Medulla oblongata (tissue), 1 donor: Measurements from ENCODE around the gene UPK3BL1.
"Not testable (repeated sequence)": the region's sequence is repeated elsewhere in the genome, so short reads cannot be mapped to it uniquely, and the experiment has no call there.

ENCODE experiments used
- DNase-seq: peaks from one replicate; pipeline ENCODE4 v3.0.0-alpha.2; 2015; ENCODE audit errors: extremely low spot score

Gene UPK3BL1

DNA sequence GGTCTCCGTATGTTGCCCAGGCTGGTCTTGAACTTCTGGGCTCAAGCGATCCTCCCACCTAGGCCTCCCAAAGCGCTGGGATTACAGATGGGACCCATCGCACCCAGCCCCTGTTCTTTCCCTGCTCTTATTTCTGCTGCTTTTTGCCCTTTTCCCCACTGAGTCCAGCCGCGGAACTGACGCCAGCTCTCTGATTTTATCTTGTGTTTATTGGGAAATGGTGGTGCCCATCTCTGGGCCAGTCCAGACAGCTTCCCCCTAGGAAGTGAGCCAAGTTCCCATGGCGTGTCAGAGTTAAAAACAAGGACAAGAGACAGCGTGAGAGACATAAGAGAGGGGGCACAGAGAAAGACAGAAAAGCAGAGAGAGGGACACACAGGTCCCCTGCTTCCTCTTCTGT lies 12.0 kb downstream of the UPK3BL1 start:
- not testable (repeated sequence) for DNase-seq

DNA sequence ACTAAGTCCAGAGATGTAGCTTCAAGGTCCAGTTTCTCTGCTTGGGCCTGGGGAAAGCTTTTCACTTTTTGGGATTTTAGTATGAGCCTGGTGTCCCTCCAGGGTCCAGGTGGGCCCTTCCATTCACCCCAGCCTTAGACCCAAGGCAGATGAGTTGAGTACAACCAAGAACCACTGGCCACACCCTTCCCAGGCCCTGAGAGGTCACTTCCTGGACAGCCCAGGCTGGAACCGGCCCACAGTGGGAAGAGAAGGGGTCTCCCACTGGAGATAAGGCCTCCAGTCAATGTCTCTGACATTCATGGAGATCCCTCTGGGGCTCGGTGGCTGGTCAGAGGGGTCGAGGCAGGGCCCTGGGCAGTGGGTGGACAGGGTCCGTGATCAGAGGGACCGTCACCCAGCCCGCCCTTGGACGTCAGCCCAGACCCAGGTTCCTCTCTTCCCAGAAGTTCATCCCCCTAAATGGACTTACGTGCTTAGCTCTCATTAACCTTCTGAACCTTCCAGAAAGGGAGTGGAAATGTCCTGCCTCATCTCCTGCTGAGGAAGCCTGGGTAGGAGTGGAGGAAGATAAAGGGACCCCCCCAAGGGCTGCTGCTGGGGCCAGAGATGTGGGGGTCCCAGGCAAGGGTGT lies 15.2 kb downstream of the UPK3BL1 start:
- DNase-seq: not testable (repeated sequence)

DNA sequence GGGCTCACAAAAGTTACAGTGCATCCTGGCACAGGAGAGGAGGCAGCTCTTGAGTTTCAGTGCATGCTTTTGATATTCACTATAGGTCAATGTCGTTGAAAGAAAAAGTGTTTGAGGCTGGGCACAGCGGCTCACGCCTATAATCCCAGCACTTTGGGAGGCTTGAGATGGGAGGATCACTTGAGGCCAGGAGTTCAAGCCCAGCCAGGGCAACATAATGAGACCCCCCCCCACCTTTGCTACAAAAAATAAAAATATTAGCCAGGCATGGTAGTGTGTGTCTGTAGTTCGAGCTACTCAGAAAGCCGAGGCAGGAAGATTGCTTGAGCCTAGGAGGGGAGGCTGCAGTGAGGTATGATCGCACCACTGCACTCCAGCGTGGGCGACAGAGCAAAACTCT lies 24.5 kb downstream of the UPK3BL1 start:
- DNase-seq: not testable (repeated sequence)

DNA sequence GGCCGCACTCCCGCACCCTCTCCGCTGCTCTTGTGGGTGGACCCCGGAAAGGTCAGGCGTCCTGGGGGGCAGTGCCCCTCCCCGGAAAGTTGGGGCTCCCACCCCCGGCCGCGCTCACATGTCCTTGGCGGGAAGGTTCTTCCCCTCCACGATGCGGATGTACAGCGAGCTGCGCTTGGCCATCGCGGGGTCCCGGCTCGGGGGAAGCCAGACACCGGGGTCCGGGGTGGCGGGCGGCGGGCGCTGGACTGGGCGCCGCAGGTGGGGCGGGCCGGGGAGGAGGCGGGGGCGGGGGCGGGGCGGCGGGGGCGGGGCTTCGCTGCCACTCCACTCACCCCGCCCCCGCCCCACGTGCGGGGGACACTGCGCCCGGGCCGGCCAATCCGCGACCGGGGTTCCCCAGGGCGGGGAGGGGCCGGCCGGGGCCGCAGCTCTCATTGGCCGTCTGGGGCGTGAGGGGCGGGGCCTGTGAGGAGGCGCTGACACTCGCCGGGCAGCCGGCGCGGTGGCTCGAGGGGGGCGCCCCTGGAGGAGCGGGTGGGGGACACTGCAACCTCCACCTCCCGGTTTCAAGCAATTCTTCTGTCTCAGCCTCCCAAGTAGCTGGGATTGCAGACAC lies 26.0 kb downstream of the UPK3BL1 start, which contains the start of gene RASA4:
Gene RASA4 (minus strand): TSS at position 250 of the 619 bp plus-strand sequence. CDS start 67 bp downstream, at position 183.
- peak; percentile 18 for DNase-seq

DNA sequence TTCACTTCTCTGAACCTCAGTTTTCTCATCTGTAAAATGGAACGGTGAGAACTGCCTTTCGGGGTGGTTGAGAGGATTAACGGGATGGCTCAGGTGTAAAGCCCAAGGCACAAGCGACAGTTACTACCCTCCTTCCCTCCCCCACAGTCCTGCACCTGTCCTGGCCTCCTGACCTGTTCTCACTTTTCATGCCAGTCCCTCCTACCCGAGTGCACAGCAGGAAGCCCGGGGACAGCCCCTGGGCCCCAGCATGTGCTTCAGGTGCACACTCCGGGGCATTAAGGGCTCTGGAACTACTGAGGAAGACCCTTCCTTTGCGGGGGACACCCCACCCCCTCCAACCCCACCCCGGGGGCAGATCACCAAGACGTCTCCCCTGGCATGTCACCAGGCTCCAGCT lies 26.7 kb downstream of the UPK3BL1 start:
- not testable (repeated sequence) for DNase-seq

DNA sequence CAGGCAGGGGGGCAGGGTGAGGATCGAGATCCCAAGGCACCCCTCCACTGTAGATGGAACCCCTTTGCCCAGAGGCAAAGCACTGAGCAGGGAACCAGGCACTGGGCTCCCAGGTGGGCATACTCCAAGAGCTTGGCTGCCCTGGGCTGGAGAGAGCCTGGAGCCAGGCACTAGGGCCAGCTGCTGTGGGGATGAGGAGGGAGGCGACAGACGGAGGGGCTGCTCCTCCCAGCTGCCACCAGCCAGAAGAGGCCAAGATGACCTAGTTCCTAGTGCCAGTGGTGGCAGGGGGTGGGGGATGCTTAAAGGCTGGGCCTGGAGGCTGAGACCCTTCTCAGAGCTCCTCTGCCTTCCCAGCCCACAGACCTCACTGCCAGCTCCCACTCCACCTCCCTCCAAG lies 27.7 kb downstream of the UPK3BL1 start:
- not testable (repeated sequence) for DNase-seq

DNA sequence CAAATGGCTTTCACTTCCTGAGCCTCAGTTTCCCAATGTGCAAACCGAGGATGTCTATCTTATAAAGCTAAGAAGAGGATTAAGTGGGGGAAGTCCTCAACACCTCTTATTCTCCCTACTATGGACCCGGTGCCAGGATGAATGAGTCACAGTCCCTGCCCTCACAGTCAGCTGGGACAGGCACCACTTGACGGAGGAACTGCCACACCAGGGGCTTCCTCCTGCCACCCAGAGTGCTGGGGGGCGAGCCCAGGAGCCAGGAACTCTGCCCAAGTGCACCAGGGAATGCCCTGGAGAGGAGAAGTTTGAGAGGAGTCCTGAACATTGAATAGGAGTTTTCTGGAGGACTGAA lies 28.3 kb downstream of the UPK3BL1 start:
- DNase-seq: not testable (repeated sequence)

DNA sequence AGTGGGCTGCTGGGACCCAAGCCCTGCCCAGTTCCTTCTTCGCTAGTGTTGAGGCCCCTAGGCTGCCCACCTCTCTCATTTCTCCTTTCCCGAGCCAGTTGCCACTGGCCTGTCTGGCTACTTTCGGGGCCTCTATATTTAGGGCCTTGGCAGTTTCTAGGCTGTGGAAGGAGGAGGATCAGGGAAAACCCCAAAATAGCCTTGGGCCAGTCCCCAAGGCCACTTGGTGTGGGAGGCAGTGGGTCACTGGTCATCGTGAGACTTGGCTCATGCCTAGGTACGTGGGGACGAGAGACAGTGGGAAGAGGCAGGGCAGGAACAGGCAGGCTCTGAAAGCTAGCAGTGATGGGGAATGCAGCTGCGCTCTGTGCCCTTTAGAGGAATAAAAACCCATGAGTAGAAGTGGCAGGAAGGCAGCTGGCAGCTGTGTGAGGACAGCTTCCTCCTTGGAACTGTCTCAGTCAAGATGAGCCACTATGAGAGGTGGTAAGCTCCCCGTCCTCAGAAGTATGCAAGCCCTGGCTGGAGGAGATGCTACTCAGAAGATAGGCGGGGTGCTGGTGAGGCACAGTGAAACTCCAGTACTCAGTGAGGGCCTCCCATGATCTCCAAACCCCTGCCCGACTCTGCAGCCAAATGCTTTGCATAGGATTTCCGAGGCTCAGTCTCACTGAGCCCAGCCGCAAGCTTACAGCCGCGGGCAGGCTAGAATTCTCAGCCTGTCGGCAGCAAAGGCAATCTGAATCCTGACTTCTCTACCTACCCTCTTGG lies 28.8 kb downstream of the UPK3BL1 start:
- not testable (repeated sequence) for DNase-seq

DNA sequence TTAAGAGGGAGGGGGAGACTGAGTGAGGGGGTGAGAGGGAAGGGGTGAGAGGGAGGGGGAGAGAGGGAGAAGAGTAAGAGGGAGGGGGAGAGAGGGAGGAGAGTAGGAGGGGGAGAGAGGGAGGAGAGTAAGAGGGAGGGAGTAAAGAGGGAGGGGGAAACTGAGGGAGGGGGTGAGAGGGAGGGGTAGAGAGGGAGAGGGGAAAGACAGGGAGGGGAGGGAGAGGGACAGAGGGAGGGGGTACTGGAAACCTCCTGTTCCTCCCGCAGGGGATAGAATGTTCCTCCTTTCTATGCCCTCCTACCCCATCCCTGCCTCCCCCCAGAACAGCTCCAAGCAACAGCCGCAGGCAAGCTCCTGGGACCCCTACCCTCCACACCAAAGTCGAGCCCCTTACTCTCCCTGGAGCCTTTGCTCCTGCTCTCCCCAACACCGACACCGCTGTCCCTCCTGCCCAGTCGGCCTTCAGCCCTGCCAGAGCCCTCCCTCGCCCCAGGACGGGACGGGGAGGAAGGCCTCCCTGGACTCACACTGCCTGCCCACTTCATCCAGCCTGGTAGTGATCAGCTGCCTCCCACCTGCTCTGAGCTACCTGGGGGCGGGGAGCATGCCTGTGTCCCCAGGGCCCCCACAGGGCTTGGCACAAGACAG lies 30.8 kb downstream of the UPK3BL1 start:
- DNase-seq: peak; percentile 36

DNA sequence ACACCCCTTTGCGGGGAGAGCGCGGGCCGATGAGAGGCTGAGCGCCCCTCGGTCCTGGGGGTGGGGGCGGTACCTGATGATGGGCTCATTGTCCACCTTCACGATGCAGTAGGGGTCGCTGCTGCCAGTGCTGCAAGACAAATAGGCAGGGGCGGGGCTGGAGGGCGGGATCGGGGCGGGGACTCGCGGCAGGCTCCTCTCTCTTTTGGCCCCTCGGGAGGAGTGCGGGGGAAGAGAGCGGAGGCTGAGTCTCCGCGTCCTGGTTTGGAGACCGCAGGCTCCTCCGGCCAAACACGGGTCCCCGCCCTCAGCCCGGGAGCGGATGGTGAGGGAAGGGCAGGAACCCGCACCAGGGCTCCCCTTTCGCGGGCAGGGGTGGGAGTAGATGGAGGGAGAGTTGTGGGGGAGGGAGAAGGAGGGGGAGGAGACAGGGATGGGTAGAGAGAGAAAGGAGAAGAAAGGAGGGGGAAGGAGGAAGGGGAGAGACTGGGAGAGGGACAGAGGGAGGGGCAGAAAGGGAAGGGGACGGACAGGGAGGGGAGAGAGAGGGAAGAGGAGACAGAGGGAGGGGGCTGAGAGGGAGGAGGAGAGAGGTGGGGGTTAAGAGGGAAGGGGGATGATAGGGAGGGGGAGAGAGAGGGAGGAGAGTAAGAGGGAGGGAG lies 31.4 kb downstream of the UPK3BL1 start:
- DNase-seq: not testable (repeated sequence)

DNA sequence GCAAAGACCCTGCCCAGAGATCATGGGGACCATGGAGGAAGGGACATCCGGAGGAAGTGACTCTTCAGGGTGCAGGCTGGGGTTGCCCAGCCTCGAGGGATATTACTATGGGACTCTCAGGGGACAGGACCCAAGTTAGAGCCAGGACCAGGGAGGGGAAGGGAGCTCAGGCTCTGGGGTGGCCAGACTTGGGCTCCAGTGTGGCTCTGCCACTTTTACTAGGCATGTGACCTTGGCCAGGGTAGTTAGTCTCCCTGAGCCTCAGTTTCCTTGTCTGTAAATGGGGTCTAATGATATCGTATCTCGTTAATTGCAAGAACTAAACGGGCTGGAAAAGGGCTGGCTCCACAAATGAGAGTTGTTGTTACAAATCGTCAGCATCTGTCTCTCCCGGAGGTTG lies 32.1 kb downstream of the UPK3BL1 start:
- DNase-seq: not testable (repeated sequence)

DNA sequence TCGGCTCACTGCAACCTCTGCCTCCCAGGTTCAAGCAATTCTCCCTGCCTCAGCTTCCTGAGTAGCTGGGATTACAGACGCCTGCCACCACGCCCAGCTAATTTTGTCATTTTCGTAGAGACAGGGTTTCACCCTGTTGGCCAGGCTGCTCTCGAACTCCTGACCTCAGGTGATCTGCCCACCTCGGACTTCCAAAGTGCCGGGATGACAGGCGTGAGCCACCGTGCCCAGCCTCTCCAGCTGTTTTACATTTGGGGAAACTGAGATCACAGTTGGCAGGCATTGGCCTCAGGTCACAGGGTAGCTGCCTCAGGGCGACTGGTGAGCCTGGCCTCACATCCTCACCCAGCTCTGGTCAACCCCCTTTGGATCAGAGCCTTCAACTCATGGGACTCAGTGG lies 32.9 kb downstream of the UPK3BL1 start:
- DNase-seq: not testable (repeated sequence)

DNA sequence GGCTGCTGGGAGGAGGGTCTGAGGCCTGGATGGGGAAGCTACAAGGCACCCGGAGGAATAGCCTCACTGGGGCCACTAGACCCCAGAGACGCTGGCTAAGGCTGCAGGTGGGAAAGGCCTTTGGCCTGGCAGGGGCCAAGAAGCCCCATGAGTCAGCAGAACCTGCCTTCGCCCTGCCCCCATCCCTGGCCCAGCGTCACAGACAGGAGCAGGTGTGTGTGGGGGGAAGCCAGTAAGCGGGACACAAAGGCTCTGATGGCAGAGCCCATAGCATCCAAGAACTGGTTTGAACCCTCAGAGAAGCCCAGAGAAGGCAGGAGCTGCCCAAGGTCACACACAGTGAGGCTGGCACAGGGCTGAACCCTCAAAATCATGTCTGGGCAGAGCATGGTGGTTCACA lies 35.7 kb downstream of the UPK3BL1 start:
- not testable (repeated sequence) for DNase-seq

DNA sequence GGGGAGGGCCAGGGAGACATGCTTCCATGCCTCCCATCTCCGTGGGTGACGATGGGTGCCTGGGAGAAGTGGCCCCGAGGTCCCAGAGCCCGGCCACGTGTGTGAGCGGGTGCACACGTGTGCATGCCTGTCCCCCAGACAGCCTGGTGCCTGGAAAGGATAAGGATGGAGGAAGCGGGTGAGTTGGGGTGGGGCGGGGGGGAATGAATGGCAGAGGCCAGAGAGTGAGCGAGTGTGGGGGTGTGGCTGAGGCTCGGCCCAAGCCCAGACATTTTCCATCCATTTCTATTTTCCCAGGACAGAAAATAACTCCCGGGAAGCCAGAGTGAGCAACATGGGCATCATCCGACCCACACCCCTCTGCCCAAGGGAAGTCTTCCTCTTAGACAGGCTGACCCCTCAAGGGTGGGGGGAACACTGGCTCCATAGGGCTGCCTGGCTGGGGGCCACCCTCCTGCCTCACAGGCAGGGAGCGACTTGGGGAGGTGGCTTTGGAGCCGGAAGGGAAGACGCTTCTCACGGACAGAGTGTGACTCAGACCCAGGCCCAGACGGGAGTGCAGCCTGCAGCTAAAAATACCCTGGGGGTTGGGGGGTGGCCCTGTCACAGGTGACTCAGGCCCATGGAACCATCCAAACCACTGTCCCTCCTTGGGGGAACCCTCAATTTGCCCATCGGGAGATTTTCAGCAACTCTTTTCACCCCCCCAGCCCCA lies 38.0 kb downstream of the UPK3BL1 start:
- not testable (repeated sequence) for DNase-seq

DNA sequence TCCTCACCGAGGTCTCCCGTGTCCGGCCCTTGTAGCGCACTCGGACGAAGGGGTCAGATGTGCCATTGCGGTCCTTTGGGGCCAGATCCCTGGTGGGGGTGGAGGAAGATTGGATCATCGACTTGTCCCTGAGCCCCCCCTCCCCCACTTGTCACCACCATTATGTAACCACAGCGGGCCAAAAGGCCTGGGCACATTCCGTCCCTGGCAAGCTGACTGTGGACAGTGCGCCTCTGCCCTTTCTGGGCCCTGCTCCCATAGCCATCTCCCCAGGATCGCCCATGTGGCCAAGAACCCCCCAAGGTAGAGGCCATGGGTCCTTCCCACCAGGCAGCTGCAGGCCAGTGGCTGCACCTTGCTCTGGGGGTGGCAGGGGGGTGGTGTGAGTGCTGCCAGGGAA lies 40.3 kb downstream of the UPK3BL1 start:
- DNase-seq: not testable (repeated sequence)

DNA sequence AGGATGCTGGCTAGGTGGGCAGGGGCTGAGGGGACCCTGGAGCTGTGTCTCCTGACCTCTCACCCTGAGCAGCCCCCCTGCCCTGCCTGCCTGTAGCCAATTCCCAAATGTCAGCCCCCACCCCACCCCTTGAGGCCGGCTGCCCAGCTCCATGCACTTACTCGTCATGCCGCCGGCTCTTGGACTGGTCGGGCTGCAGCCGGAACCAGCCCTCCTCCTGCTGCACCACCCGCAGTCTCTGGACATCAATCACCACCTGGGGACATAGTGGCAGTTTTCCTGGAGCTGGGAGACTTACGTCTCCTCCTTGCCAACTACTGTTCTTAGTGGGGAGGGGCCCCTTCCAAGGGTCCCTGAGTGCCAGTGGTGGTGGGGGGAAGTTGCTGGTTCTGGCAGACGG lies 42.9 kb downstream of the UPK3BL1 start:
- DNase-seq: not testable (repeated sequence)

DNA sequence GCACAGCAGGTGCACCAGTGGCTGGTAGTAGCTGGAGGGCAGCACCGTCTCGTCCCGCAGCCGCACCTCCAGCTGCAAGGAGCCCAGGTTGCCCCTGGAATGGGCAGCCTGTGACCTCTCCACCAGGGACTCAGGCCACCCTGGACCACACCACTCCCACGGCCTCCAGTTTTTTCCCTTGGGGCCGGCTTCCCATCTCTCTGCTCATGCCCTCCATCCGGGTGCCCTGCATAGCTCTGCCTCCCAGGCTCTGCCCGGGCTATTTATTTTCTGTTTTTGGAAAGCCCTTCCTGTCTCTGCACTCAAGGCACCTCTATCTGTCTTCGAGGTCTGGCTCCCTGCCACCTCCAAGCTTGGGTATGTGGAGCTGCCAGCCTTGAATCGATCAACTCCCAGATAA lies 46.6 kb downstream of the UPK3BL1 start:
- DNase-seq: not testable (repeated sequence)

DNA sequence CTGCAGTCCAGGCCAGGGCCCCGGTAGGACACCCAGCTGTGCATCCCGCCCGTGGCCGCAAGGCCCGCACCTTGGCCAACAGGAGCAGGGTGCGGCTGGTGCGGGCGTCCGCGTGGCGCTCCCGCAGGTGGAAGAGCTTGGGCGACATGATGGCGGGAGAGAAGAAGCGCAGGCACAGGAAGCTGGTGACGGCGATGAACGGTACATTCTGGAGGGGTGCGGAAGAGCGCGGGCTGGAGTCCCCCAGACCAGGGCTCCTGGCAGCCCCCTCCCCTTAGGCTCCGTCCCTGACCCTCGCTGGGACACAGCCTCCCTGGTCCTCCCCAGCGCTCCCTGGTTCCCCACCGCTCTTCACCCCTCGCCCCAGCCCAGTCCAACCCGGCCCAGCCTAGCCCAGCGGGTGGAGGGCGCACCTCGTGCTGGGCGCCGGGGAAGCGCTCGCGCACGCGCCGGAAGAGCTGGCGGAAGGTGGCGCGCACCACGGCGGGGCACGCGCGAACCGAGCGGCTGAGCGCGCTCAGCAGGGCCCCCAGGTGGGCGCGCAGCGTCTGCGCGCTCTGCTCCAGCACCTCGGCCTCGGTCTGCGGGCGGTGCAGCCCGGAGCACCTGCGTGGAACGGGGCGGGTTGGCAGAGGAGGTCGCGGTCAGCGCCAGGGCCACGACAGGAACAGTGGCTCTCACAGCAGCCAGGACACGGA lies 48.8 kb downstream of the UPK3BL1 start:
- not testable (repeated sequence) for DNase-seq

DNA sequence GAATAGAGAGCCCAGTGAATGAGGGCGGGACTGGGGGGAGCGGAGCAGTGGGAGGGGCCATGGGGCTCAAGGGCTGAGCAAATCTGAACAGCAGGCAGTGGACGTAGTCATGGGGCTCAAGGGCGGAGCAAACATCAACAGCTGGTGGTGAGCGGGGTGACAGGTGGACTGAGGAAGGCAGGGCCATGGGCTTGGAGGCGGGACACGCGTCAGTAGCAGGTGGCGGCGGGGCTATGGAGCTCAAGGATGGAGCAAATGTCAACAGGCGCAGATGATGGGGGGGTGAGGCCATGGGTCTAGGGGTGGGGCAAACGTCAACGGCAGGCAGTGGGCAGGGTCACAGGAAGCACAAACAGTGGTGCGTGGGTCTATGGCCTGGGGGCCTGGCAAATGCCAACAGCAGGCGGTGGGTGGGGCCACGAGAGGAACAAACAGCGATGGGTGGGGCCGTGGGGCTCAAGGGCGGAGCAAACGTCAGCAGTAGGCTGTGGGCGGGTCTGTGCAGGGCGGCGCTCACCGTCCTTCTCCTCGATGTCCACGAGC lies 50.0 kb downstream of the UPK3BL1 start:
- DNase-seq: not testable (repeated sequence)

DNA sequence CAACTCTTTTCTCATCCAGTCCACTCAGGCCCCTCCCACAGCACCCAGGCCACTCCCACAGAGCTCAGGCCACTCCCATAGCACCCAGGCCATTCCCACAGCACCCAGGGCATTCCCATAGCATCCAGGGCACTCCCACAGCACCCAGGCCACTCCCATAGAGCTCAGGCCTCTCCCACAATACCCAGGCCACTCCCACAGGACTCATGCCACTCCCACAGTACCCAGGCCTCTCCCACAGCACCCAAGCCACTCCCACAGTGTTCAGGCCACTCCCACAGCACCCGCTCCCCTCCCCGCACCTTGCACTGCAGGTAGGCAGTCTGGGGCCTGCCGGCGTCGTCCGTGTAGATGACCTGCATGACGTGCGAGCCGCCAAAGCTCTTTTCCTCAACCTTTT lies 52.7 kb downstream of the UPK3BL1 start:
- not testable (repeated sequence) for DNase-seq
